WTC11 (cell line): ENCODE data around the gene TNXB. TPM values are rescaled to one million over a fixed set of nuclear protein-coding genes. Genes with fewer than 3 reads are reported as not detected.
"Not testable (repeated sequence)": the region's sequence is repeated elsewhere in the genome, so short reads cannot be mapped to it uniquely, and the experiment has no call there.

Experiments
- ATAC-seq: fragments of 200-7000 bp; cut with Tn5 transposase; 2 replicates; pipeline ENCODE4 v1.10.0; 2021; ENCODE audit warnings: mild to moderate bottlenecking, moderate library complexity
- CTCF ChIA-PET: fragments of 300-600 bp; sonication (Branson Sonifier 250); formaldehyde crosslinking; loops from one replicate; lab custom pipeline; 2021; ENCODE audit warnings: antibody characterized with exemption; lab: Charles Lee
- POLR2A ChIA-PET: fragments of 350-600 bp; sonication (Branson Sonifier 250); formaldehyde crosslinking; loops from one replicate; lab custom pipeline; 2021; ENCODE audit warnings: antibody characterized with exemption; lab: Charles Lee
- DNase-seq: peaks from one replicate; pipeline ENCODE4 v3.0.0; 2021; ENCODE audit warnings: low spot score
- H3K27ac Mint-ChIP-seq: 2 replicates; pipeline ENCODE4 v1.8.0; 2021; ENCODE audit warnings: mixed read lengths
- H3K27me3 Mint-ChIP-seq: 2 replicates; pipeline ENCODE4 v1.8.0; 2021; ENCODE audit warnings: low read depth, mild to moderate bottlenecking, moderate library complexity, mixed read lengths
- H3K36me3 Mint-ChIP-seq: 2 replicates; pipeline ENCODE4 v1.8.0; 2021; ENCODE audit warnings: mixed read lengths
- H3K4me1 Mint-ChIP-seq: 2 replicates; pipeline ENCODE4 v1.8.0; 2022; ENCODE audit warnings: mixed read lengths
- H3K4me3 Mint-ChIP-seq: 2 replicates; pipeline ENCODE4 v1.8.0; 2021; ENCODE audit warnings: mild to moderate bottlenecking, moderate library complexity, mixed read lengths
- H3K9me3 Mint-ChIP-seq: 2 replicates; pipeline ENCODE4 v1.8.0; 2021; ENCODE audit warnings: mixed read lengths
- CBFB ChIP-seq: sonication (generic); formaldehyde crosslinking; IDR thresholded peaks from 2 replicates; pipeline ENCODE4 v1.8.1; 2022; ENCODE audit warnings: mild to moderate bottlenecking, low read depth, missing genetic modification reagents
- EMX1 ChIP-seq: fragments of 250-450 bp; sonication (Bioruptor Pico); IDR thresholded peaks from 2 replicates; pipeline ENCODE4 v1.8.0; 2021; ENCODE audit warnings: mild to moderate bottlenecking
- FOXK1 ChIP-seq: sonication (generic); formaldehyde crosslinking; IDR thresholded peaks from 2 replicates; pipeline ENCODE4 v1.8.0; 2022; ENCODE audit warnings: mild to moderate bottlenecking, moderate library complexity, missing genetic modification reagents
- TEAD1 ChIP-seq: sonication (generic); formaldehyde crosslinking; IDR thresholded peaks from 2 replicates; pipeline ENCODE4 v1.8.0; 2022; ENCODE audit warnings: mild to moderate bottlenecking, missing genetic modification reagents
- ZNF219 ChIP-seq: sonication (generic); formaldehyde crosslinking; IDR thresholded peaks from 2 replicates; pipeline ENCODE4 v1.8.0; 2023; ENCODE audit warnings: missing genetic modification reagents, mild to moderate bottlenecking, borderline replicate concordance
- ZNF396 ChIP-seq: fragments of 250-450 bp; sonication (Bioruptor Pico); IDR thresholded peaks from 2 replicates; pipeline ENCODE4 v1.8.0; 2021; ENCODE audit warnings: mild to moderate bottlenecking, moderate library complexity, borderline replicate concordance
- total RNA-seq: library from RNA; stranded (reverse); gene quantifications from 3 replicates; pipeline ENCODE4 v1.2.3, GENCODE V29; 2021
- TF ChIP-seq, protein P1 (sequence below): sonication (generic); formaldehyde crosslinking; IDR thresholded peaks from 2 replicates; pipeline ENCODE4 v1.8.0; 2023; ENCODE audit warnings: missing genetic modification reagents, mild to moderate bottlenecking, borderline replicate concordance
- TF ChIP-seq, protein P2 (sequence below): fragments of 250-450 bp; sonication (Bioruptor Pico); IDR thresholded peaks from 2 replicates; pipeline ENCODE4 v1.8.0; 2021; ENCODE audit warnings: mild to moderate bottlenecking
- TF ChIP-seq, protein P3 (sequence below): fragments of 200-600 bp; IDR thresholded peaks from 2 replicates; pipeline ENCODE4 v1.8.0; 2022; ENCODE audit warnings: antibody characterized with exemption
- TF ChIP-seq, protein P4 (sequence below): sonication (generic); formaldehyde crosslinking; IDR thresholded peaks from 2 replicates; pipeline ENCODE4 v1.8.0; 2022; ENCODE audit warnings: missing genetic modification reagents
- TF ChIP-seq, protein P5 (sequence below): sonication (generic); formaldehyde crosslinking; IDR thresholded peaks from 2 replicates; pipeline ENCODE4 v1.8.0; 2023; ENCODE audit warnings: missing genetic modification reagents
- TF ChIP-seq, protein P6 (sequence below): sonication (generic); formaldehyde crosslinking; IDR thresholded peaks from 2 replicates; pipeline ENCODE4 v1.8.1; 2022; ENCODE audit warnings: missing genetic modification reagents, borderline replicate concordance

TNXB gene
- total RNA-seq, 1 experiment from 2014 or later = 6.4 TPM

DNA sequence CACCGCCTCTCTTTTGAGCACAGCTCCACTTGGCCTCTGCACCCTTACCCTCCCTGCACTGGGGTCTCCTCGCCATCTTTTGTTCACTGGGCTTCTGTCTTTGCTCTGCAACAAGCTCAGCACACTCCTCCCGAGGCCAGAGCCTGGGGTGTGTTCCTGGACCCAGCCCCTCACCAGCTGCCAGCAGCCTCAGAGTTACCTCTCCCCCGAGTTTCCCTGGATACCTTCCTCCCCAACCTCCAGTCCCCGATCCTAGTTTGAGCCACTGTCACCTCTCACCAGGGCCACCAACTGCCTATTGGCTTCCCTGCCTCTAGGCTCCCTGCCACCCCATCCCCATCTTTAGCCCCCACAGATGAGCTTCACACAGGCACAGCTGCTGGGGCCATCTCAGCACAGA, 58.6 kb downstream of the TNXB start:
- no peak overlapping the region for H3K4me3 Mint-ChIP-seq
- DNase-seq (no peak), ATAC-seq (no peak)
- H3K4me1 Mint-ChIP-seq = peaks cover 2% of the 10 kb centered on the region; the same call in 1 of the 2 replicates
- H3K36me3 Mint-ChIP-seq = no peaks in the 10 kb centered on the region
- no peaks in the 10 kb centered on the region; the same call in 1 of the 2 replicates for H3K27me3 Mint-ChIP-seq
- TF ChIP-seq, protein P1, sequence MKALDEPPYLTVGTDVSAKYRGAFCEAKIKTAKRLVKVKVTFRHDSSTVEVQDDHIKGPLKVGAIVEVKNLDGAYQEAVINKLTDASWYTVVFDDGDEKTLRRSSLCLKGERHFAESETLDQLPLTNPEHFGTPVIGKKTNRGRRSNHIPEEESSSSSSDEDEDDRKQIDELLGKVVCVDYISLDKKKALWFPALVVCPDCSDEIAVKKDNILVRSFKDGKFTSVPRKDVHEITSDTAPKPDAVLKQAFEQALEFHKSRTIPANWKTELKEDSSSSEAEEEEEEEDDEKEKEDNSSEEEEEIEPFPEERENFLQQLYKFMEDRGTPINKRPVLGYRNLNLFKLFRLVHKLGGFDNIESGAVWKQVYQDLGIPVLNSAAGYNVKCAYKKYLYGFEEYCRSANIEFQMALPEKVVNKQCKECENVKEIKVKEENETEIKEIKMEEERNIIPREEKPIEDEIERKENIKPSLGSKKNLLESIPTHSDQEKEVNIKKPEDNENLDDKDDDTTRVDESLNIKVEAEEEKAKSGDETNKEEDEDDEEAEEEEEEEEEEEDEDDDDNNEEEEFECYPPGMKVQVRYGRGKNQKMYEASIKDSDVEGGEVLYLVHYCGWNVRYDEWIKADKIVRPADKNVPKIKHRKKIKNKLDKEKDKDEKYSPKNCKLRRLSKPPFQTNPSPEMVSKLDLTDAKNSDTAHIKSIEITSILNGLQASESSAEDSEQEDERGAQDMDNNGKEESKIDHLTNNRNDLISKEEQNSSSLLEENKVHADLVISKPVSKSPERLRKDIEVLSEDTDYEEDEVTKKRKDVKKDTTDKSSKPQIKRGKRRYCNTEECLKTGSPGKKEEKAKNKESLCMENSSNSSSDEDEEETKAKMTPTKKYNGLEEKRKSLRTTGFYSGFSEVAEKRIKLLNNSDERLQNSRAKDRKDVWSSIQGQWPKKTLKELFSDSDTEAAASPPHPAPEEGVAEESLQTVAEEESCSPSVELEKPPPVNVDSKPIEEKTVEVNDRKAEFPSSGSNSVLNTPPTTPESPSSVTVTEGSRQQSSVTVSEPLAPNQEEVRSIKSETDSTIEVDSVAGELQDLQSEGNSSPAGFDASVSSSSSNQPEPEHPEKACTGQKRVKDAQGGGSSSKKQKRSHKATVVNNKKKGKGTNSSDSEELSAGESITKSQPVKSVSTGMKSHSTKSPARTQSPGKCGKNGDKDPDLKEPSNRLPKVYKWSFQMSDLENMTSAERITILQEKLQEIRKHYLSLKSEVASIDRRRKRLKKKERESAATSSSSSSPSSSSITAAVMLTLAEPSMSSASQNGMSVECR = no peak
- no peak for TF ChIP-seq ZNF219
- TF ChIP-seq ZNF396 (CRISPR knock-in tag) = no peak
- TF ChIP-seq CBFB = no peak
- no peak for TF ChIP-seq FOXK1 (CRISPR knock-in tag)
- TF ChIP-seq TEAD1 = no peak
- TF ChIP-seq, protein P2, sequence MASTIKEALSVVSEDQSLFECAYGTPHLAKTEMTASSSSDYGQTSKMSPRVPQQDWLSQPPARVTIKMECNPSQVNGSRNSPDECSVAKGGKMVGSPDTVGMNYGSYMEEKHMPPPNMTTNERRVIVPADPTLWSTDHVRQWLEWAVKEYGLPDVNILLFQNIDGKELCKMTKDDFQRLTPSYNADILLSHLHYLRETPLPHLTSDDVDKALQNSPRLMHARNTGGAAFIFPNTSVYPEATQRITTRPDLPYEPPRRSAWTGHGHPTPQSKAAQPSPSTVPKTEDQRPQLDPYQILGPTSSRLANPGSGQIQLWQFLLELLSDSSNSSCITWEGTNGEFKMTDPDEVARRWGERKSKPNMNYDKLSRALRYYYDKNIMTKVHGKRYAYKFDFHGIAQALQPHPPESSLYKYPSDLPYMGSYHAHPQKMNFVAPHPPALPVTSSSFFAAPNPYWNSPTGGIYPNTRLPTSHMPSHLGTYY = no peak
- TF ChIP-seq, protein P3, sequence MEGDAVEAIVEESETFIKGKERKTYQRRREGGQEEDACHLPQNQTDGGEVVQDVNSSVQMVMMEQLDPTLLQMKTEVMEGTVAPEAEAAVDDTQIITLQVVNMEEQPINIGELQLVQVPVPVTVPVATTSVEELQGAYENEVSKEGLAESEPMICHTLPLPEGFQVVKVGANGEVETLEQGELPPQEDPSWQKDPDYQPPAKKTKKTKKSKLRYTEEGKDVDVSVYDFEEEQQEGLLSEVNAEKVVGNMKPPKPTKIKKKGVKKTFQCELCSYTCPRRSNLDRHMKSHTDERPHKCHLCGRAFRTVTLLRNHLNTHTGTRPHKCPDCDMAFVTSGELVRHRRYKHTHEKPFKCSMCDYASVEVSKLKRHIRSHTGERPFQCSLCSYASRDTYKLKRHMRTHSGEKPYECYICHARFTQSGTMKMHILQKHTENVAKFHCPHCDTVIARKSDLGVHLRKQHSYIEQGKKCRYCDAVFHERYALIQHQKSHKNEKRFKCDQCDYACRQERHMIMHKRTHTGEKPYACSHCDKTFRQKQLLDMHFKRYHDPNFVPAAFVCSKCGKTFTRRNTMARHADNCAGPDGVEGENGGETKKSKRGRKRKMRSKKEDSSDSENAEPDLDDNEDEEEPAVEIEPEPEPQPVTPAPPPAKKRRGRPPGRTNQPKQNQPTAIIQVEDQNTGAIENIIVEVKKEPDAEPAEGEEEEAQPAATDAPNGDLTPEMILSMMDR = no peak
- no peak for TF ChIP-seq EMX1 (CRISPR knock-in tag)
- no peaks in the 10 kb centered on the region for H3K9me3 Mint-ChIP-seq
- ChIA-PET CTCF (no interaction called here), POLR2A (no interaction called here)
- H3K27ac Mint-ChIP-seq = no peak overlapping the region

DNA sequence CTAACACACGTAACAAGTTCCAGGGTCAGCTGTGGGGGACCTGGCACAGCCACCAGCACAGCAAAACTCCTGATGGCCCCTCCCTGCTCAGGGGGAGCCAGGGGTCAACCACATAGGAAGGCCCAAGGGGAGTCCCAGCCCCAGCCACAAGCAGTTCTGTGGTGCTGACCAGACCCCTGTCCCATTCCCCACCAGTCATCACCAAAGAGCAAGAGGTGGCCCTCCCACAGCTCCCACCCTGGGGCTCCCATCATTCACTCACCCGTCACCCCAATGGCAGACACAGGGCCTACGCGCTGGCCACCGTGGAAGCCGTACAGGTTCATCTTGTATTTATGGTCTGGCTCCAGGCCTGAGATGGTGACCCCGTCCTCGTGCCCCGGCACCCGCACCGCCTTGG, 59.4 kb downstream of the TNXB start:
- H3K9me3 Mint-ChIP-seq, POLR2A ChIA-PET, H3K27ac Mint-ChIP-seq, H3K36me3 Mint-ChIP-seq, H3K27me3 Mint-ChIP-seq, H3K4me1 Mint-ChIP-seq, DNase-seq, ATAC-seq, CTCF ChIA-PET, H3K4me3 Mint-ChIP-seq: not testable (repeated sequence)

DNA sequence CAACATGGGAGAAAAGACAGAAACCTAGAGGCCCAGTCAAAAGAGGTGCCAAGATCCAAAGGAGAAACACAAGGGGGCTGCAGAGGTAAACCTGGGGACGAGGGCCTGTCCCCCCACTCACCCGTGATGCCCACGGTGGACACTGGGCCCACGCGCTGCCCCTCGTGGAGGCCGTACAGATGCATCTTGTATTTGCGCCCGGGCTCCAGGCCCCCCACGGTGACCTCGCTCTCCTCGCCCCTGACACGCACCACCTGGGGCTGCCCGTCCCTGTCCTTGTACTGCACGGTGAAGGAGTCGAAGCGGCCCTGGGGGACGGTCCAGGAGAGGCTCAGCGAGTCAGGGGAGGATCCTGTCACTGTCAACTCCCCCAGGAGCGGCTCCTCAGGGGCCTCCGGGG, 60.0 kb downstream of the TNXB start:
- H3K36me3 Mint-ChIP-seq, DNase-seq, ATAC-seq, H3K4me1 Mint-ChIP-seq, H3K9me3 Mint-ChIP-seq, POLR2A ChIA-PET, H3K27ac Mint-ChIP-seq, H3K27me3 Mint-ChIP-seq, H3K4me3 Mint-ChIP-seq: not testable (repeated sequence)
- CTCF ChIA-PET = interaction anchor here (1.7 to 3.5 kb wide), 6 partner anchors 10 to 97 kb away, joined by 4 to 20 read pairs (median 15); partner anchors contain the start of gene FKBPL

DNA sequence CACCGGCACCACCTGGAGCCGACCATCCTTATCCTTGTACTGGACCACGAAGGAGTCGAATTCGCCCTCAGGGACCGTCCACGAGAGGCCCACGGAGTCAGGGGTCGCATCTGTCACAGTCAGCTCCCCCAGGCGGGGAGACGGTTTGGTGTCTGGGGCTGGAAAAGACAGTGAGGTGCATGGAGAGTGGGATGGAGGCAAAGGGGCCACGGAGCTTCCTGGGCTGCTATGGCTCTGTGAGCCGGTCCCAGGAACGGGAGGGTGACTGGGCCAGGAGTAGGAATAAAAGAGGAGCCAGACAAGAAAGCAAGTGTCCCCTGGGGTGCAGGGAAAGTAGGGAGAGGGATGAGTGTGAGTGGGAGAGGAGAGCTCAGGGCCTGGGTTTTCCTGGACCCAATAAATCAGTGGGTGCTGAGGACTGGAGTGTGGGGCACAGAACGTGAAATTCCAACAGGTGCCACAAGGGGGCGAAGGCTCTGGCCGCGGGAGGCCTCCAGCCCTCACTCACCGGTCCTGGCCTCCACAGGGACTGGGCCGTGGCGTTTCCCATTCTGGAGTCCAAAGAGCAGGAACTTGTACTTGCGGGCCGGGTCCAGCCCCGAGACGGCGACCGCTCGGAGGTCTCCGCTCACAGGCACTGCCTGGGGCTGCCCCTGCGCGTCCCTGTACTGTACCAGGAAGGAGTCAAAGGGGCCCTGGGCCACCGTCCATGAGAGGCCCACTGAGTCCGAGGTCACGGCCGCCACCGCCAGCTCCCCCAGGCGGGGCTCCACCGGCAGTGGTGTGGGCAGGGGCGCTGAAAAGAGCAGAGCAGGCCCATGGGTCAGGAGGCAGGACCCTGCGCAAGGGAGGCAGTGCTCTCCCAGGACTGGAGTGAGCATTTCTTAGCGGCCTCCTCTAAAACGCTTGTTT, 61.0 kb downstream of the TNXB start:
- H3K36me3 Mint-ChIP-seq = no peaks in the 10 kb centered on the region
- DNase-seq (peak; percentile 88), ATAC-seq (peak; percentile 71)
- CTCF ChIA-PET = interaction anchor here (0.5 to 3.5 kb wide), 34 partner anchors 9 to 819 kb away, joined by 3 to 23 read pairs (median 4); partner anchors contain the start of genes AGPAT1, EHMT2, FKBPL and NEU1
- no peak overlapping the region for H3K27ac Mint-ChIP-seq
- no peak overlapping the region for H3K4me3 Mint-ChIP-seq
- POLR2A ChIA-PET = interaction anchor here (0.6 to 0.7 kb wide), 2 partner anchors 99 to 924 kb away, joined by 3 read pairs; no protein-coding TSS in a partner anchor
- H3K27me3 Mint-ChIP-seq = no peaks in the 10 kb centered on the region; the same call in 1 of the 2 replicates
- H3K9me3 Mint-ChIP-seq = no peaks in the 10 kb centered on the region
- peaks cover 2% of the 10 kb centered on the region; the same call in 1 of the 2 replicates for H3K4me1 Mint-ChIP-seq
- TF ChIP-seq, protein P4, sequence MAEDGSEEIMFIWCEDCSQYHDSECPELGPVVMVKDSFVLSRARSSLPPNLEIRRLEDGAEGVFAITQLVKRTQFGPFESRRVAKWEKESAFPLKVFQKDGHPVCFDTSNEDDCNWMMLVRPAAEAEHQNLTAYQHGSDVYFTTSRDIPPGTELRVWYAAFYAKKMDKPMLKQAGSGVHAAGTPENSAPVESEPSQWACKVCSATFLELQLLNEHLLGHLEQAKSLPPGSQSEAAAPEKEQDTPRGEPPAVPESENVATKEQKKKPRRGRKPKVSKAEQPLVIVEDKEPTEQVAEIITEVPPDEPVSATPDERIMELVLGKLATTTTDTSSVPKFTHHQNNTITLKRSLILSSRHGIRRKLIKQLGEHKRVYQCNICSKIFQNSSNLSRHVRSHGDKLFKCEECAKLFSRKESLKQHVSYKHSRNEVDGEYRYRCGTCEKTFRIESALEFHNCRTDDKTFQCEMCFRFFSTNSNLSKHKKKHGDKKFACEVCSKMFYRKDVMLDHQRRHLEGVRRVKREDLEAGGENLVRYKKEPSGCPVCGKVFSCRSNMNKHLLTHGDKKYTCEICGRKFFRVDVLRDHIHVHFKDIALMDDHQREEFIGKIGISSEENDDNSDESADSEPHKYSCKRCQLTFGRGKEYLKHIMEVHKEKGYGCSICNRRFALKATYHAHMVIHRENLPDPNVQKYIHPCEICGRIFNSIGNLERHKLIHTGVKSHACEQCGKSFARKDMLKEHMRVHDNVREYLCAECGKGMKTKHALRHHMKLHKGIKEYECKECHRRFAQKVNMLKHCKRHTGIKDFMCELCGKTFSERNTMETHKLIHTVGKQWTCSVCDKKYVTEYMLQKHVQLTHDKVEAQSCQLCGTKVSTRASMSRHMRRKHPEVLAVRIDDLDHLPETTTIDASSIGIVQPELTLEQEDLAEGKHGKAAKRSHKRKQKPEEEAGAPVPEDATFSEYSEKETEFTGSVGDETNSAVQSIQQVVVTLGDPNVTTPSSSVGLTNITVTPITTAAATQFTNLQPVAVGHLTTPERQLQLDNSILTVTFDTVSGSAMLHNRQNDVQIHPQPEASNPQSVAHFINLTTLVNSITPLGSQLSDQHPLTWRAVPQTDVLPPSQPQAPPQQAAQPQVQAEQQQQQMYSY = 0 out of 2 replicates have a peak, but pooled peaks have one; percentile 20
- TF ChIP-seq, protein P5, sequence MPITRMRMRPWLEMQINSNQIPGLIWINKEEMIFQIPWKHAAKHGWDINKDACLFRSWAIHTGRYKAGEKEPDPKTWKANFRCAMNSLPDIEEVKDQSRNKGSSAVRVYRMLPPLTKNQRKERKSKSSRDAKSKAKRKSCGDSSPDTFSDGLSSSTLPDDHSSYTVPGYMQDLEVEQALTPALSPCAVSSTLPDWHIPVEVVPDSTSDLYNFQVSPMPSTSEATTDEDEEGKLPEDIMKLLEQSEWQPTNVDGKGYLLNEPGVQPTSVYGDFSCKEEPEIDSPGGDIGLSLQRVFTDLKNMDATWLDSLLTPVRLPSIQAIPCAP (CRISPR knock-in tag) = no peak
- TF ChIP-seq, protein P6, sequence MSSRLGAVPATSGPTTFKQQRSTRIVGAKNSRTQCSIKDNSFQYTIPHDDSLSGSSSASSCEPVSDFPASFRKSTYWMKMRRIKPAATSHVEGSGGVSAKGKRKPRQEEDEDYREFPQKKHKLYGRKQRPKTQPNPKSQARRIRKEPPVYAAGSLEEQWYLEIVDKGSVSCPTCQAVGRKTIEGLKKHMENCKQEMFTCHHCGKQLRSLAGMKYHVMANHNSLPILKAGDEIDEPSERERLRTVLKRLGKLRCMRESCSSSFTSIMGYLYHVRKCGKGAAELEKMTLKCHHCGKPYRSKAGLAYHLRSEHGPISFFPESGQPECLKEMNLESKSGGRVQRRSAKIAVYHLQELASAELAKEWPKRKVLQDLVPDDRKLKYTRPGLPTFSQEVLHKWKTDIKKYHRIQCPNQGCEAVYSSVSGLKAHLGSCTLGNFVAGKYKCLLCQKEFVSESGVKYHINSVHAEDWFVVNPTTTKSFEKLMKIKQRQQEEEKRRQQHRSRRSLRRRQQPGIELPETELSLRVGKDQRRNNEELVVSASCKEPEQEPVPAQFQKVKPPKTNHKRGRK (CRISPR knock-in tag) = no peak
